HG03378 (cell line): ENCODE data around the gene DBP.
A peak's percentile ranks its signal among the peaks of the same experiment; 100 is the strongest.
"Not testable (repeated sequence)": the region's sequence is repeated elsewhere in the genome, so short reads cannot be mapped to it uniquely, and the experiment has no call there.

ENCODE experiments used
- ATAC-seq: cut with Tn5 transposase; IDR thresholded peaks from one replicate; pipeline ENCODE4 v1.9.1; 2021; ENCODE audit warnings: mild to moderate bottlenecking, moderate library complexity; ENCODE audit not compliant: unreplicated experiment

The DBP gene

DNA sequence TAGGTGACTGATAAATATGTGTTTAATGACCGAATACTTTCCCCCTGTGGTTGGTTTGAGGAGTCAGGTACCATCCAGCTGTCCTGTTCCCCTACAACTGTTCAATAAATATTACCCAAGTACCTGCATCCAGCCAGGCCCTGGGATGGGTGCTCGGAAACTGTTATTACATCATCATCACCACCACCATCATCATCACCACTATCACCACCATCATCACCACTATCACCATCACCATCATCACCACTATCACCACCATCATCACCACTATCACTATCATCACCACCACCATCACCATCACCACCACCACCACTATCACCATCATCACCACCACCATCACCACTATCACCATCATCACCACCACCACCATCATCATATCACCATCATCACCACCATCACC, 31.6 kb upstream of the DBP start:
- no peak for ATAC-seq

DNA sequence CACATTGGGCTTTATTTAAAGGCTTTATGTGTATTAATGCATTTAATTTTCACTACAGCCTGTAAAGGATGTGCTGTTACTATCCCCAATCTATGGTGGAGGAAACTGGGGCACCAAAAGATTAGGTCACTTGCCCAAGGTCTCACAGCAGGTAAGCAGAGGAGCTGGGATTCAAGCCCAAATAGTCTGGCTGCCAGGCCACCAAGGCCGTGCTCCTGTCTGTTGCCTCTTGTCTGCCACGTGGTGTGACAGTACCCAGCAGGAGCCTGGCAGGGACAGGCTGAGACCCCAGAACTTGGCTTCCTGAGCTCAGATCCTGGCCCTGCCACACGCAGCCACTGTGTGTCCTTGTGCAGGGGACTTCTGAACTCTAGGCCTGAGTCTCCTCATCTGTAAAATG, 31.2 kb upstream of the DBP start:
- ATAC-seq, result no peak

DNA sequence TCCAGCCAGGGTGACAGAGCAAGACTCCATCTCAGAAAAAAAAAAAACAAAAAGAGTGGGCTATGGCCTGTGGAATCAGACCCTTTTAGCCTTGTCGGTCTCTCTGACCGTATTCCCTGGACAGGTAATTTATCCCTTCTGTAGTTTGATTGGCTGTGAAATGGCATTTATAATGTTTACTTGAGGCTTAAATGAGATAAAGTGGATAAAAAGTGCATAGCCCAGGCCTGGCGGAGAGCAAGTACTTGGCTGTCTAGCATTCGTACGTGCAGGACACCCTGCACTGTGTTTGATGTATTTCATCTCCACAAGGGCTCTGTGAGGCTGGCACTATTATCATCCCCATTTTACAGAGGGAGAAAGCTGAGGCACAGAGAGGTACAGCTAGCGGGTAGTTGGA, 28.6 kb upstream of the DBP start:
- no peak for ATAC-seq

DNA sequence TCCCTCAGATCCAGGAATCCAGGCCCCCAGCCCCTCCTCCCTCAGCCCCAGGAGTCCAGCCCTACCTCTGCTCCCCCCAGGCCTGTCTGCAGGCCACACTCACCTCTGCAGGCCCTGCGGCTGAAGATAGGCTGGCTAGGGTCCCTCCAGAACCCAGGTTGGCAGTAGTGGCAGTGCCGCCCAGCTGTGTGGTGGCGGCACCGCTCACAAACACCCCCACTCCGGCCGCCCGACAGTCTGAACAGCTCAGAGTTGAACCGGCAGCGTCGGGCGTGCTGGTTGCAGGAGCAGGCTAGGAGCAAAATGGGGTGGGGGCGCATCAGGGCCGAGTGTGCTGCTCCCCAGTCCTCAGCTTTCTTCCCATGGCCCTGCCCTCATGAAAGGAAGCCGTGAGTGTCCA, 27.3 kb upstream of the DBP start:
- ATAC-seq, result no peak

DNA sequence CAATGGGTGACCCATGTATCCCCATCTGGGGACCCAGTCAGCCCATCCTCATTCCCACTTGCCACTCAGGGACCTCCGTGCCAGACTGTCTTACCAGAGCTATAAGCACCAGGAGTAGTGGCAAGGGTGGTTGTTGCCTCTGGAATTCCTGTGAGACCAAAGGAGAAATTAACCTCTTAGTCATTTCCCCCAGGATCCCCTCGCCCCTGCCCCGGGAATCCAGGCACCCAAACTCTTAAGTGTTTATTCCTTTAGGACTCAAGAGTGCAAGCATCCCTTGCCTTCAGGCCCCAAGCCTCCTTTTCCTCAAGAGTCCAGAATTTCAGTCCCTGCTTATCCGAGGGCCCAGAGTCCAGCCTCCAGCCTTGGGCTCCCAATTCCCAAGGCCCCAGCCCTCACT, 26.5 kb upstream of the DBP start:
- ATAC-seq, result no peak

DNA sequence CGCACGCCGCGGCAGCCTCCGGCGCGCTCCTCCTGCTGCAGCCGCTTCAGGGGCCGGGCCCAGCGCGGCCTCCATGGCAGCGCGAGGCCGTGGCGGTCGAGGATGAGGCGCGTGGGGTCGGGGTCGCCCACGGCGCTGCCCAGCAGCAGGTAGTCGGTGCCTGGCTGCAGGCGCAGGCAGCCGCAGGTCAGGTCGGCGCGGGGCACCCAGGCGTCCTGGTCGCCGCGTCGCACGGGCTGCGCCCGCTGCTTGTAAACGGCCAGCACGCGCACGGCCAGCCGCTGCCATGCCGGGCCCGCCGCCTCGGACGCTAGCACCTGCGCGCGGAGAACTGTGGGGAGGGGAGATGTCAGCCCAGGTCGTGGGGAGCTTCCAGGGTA, 24.5 kb upstream of the DBP start:
- no peak for ATAC-seq

DNA sequence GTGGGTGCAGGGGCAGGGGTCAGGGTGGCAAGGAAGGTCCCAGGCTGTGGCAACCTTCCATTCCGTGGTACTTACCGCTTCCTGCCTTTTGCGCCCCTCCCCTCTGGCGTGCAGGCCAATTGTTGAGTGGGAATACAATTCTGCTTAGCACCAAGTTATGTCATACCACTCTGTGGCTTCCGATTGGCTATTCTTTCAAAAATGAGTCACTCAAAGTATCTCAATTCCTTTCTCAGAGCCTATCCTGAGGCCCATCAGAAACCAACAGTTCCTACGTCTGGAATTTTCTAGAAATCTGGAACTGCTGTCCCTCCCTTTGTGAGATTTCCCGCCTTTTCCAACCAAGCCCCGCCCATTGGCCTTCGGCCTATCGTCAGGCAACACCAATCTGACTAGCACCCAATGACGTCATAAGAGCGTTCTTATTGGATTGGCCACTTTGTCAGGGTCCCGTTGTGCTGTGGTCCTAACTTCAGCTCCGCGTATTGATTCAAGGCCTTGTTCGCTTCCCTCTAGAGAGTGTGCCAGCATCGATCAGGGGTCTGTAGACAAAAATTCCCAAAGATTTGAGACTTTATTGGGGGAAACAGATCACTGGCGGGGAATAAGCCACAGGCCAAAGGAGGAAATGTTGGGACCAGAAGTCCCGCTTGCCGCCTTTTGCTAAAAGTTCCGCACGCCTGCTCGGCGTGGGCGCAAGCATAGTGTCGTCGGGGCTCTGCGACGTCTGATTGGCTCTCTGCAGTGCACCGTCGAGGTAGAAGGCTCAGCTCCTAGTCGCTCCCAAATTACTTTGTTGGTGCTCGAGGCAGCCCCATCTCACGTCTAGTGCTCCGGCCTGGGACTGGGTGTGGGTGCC, 23.9 kb upstream of the DBP start:
- peak; percentile 82 for ATAC-seq

DNA sequence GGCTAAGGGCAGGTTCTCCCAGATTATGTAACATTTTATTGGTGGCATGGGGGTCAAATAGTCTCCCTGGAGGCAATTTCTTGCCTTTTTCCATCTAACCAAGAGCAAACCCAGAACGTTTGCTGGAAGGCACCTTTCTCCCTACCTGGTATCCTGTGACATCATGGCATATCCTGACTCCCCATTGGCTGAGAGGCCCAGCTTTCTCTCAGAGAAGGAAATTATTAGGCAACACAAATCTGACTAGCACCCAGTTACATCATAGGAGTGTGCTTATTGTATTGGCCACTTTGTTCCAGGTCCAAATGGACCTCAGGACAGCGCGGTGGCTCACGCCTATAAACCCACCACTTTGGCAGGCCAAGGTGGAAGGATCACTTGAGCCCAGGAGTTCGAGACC, 22.6 kb upstream of the DBP start:
- ATAC-seq, result no peak

DNA sequence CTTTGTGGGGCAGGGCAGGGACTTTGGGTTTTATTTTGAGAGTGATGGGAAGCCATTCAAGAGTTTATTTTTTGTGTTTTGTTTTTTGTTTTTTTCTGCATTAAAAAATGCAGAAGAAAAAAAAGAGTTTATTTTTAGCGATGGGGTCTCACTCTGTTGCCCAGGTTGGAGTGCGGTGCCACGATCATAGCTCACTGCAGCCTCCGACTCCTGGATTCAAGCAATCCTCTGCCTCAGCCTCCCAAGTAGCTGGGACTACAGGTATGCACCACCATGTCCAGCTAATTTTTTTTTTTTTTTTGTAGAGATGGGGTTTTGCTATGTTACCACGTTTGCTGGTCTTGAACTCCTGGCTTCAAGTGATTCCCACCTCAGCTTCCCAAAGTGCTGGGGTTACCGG, 21.3 kb upstream of the DBP start:
- ATAC-seq, result no peak

DNA sequence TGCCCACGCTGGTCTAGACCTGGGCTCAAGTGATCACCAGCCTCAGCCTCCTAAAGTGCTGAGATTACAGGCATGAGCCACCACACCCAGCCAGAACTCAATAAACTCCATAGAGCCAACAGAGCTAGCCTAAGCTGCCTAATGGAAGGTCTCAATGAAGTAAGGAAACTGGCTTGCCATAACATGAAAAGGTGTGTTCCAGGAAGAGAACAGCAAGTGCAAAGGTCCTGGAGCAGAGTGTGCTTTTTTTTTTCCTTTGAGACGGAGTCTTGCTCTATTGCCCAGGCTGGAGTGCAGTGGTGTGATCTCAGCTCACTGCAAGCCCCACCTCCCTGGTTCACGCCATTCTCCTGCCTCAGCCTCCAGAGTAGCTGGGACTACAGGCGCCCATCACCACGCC, 20.6 kb upstream of the DBP start:
- ATAC-seq, result not testable (repeated sequence)

DNA sequence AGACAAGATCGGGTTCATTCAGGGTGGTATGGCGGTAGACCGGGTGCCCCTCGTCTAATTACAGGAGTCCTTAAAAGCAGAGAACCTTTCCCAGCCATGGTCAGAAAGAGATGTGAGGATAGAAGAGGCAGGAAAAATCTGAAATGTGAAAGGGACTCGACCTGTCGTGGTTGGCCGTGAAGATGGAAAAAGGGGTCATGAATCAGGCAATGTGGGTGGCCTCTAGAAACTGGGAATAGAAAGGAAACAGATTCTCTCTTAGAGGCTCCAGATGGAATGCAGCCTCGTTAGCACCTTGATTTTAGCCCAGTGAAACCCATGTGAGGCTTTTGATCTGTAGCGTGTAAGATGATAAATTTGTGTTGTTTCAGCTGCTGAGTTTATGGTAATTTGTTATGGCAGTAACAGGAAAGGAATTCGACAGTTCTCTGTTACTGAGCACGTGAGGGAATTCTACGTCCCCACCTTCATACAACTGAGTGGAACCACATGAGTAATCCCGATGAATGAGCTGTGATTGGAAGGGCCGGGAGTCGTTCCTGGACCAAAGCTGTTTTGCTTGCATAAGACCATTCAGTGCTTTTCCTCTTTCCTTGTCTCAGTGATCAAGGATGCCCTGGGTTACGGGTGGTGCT, 19.8 kb upstream of the DBP start:
- ATAC-seq, result no peak

DNA sequence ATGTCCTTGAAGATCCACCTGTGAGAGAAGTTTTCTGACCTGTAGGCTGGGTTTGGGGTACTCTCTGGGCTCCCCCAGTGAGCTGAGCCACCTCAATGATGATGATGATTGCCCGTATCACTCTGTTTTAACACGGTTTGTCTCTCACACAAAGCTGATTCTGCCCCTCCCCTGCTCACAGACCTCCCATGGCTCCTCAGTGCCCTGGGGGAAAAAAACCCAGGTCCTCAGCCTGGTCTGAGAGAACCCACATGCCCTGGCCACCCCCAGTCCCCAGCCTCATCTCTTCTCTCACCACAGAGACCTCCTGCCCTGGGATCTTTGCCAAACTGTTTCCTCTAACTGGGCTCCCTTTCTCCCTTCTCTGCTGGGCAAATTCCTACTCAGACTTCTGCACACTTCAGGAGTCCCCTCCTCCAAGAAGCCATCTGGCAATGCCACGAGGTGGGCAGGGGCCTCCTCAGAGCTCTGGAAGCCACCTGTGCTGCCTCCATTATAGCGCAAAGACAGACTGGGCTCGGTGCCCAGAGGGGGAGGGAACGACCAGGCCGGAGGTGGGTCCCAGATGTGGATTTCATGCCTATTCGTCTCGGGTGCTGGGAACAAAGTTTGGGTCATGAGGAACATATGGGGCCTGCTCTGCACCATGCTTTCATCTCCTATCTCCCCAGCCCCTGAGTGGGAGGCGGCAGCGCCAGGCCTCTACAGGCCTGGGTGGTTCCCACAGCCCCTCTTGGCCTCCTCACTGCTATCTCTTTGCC, 17.3 kb upstream of the DBP start:
- no peak for ATAC-seq

DNA sequence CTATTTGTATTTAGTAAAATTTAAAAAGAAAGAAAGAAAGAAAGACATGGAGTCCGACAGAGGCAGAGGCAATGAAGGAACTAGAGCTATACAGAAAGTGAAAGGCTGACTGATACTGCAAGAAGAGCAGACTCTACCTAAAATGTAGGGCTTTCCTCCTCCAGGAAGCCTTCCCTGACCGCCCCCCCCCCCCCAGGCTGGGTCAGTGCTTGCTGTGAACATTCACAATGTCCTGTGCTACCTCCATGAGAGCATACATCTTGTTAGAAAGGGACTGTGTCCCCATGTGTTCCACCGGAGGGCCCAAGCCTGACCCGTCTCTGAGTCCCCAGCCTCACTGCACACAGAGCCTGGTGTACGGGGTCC, 14.5 kb upstream of the DBP start:
- no peak for ATAC-seq

DNA sequence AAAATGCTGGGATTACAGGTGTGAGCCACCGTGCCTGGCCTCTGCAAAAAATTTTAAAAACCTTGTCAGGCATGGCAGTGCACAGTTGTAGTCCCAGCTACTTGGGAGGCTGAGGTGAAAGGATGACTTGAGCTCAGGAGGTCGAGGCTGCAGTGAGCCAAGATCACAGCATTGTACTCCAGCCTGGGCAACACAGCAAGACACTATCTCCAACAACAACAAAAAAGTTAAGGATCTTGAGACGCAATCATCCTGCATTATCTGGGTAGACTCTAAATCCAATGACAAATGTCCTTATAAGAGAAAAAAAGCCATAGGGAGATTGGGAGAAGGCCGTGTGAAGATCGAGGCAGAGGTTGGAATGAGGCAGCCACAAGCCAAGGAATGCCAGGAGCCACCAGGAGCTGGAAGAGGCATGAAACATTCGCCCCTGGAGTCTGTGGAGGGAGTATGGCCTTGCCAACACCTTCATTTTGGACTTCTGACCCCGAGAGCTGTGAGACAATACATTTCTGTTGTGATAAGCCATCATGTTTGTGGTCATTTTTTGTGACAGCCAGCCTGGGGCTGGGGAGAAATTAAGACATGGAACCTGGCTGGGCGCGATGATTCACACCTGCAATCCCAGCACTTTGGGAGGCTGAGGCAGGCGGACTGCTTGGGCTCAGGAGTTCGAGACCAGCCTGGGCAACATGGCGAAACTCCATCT, 13.9 kb upstream of the DBP start:
- no peak for ATAC-seq

DNA sequence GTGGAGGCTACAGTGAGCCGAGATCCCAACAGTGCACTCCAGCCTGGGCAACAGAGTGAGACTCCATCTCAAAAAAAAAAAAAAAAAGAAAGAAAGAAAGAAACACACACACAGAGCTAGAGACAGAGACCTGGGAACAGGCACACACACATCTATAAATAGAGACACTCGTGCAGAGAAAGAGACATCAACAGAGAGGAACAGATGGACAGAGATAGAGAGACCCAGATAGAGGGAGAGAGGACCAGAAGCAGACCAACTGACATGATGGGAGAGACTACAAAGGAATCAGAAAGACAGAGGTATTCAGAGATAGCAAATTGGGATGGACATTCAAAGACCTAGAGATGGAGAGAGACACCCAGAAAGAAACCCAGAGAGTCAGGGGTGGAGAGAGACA, 11.0 kb upstream of the DBP start:
- ATAC-seq, result no peak

DNA sequence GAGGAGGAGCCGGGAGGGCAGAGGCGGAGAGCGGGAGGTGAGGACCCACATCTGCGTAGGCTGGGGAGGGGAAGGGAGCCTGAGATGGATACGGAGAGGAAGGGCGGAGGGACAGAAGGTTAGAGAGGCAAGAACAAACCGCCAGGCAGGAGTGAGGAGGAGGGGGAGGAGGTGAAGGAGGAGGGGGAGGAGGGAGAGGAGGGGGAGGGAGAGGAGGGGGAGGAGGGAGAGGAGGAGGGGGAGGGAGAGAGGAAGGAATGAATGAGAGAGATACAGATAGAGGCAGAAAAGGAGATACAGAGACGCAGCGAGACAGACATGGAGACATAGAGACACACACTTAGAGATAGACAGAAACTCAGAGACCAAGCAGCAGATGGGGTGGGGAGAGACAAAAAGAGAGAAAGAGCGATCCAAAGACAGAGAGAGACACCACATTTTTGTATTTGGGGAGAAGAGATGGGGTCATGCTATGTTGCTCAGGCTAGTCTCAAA, 9.6 kb upstream of the DBP start:
- no peak for ATAC-seq

DNA sequence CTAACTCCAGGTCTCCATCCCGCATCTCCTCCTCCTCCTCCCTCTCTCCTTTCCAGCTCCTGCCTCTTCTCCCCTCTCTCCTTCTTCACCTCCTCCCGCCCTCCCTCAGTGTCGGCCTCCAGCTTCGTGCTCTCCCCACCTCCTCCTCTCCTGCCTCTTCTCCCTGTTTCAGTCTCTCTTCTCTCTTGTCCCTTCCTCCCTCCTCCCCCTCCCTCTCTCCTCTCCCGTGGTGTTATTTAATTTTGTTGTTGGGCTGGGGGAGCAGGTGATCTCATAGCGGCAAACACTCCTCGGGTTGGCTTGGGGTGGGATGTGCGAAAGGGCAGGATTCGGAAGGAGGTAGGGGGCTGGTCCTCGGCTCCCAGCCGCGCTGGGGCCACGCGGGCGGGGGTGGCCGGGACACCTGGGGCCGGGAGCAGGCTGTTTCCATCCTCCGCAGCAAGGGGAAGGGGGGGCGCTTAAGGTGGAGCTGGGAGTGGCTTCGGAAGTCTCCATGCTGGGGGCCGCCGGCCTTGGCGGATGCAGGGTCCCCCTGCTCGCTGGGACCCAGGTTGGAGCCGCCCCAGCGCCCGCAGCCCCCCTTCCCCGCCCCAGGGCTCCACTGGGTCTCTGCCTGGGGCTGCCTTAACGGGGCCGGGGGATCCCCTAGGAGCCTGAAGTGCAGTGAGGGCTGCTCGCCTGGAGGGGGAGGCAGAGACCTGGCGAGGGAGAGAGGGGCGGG, 9.0 kb upstream of the DBP start, which contains the start of gene CA11:
Gene CA11 (minus strand): TSS at position 187 of the 721 bp plus-strand sequence. CDS start 555 bp downstream, outside the sequence.
- no peak for ATAC-seq

DNA sequence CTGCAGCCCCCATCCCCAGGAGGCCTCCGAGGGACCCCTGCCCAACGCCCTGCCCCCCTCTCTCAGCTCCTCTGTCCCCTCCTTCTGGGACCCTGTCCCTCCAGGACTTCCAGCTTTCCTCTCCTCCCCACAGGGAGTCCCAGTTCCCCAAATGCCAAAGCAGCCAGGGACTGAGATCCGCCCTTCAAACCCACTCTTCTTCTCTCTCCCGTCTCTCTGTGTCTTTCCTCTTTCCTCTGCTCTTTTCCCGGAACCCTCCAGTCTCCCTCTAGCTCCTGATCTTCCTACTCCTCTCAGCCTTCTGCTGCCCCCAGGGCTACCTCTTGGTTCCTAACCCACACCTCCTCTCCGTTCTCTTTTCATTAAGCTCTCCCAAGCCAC, 8.4 kb upstream of the DBP start:
- no peak for ATAC-seq

DNA sequence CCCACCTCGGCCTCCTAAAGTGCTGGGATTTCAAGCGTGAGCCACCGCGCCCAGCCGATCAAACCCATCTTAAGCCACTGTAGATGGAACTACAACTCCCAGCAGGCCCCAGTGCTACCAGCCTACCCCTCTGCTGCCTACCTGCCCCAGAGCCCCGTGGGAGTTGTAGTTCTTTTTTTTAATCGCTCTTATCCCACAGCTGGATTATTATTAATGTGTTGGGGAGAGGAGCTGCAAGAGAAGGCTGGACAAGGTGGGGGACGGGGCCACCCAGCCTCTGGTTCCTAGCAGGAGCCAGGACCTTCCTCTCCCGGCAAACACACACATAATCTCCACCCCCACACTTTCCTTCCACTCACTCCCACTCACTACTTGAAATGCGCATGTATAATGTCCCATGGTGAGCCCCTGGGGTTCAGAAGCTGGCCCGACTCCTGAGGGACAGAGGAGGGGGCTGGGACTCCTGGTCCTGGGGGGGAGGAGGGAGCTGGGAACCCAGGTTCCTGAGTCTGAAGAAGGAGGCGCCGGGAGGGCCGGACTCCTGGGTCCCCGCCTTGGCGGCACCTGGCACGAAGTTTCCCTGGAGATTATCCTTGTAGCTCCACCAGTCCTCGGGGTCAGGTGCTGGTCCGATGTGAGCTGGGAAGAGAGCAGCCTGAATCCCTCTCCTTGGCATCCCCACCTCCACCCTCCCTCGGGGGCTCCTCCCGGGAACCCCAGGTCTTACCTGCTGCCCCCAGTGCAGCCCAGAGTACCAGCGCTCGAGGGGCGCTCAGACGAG, 7.8 kb upstream of the DBP start:
- peak; percentile 44 for ATAC-seq

DNA sequence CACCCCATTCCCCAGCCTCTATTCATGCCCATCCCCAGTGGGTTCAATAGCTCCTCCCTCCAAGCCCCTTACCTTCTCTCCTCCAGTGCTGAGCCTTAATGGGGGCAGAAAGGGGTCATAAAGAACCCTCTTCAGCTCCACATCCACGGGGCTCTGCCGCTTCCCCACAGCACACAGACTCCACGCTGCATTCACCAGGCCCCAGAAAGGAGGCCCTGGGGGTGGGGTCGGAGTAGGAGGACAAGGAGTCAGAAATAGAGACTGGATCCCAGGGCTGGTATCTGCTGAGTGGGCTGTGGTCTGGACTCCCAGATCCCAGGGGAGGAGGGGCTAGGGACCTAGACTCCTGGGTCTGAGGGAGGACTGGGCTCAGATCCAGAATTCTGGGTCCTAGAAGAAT, 7.2 kb upstream of the DBP start:
- ATAC-seq, result no peak
